GM21367 (cell line): Measurements from ENCODE around the gene FMNL2.

Source experiments
- ATAC-seq: cut with Tn5 transposase; IDR thresholded peaks from one replicate; pipeline ENCODE4 v1.9.1; 2021; ENCODE audit not compliant: unreplicated experiment

The FMNL2 gene

GRCh38 chr2:152421521-152422370, 86.8 kb downstream of the FMNL2 start:
- ATAC-seq = peak; percentile 75

GRCh38 chr2:152423684-152424083, 88.7 kb downstream of the FMNL2 start:
- ATAC-seq = no peak

DNA sequence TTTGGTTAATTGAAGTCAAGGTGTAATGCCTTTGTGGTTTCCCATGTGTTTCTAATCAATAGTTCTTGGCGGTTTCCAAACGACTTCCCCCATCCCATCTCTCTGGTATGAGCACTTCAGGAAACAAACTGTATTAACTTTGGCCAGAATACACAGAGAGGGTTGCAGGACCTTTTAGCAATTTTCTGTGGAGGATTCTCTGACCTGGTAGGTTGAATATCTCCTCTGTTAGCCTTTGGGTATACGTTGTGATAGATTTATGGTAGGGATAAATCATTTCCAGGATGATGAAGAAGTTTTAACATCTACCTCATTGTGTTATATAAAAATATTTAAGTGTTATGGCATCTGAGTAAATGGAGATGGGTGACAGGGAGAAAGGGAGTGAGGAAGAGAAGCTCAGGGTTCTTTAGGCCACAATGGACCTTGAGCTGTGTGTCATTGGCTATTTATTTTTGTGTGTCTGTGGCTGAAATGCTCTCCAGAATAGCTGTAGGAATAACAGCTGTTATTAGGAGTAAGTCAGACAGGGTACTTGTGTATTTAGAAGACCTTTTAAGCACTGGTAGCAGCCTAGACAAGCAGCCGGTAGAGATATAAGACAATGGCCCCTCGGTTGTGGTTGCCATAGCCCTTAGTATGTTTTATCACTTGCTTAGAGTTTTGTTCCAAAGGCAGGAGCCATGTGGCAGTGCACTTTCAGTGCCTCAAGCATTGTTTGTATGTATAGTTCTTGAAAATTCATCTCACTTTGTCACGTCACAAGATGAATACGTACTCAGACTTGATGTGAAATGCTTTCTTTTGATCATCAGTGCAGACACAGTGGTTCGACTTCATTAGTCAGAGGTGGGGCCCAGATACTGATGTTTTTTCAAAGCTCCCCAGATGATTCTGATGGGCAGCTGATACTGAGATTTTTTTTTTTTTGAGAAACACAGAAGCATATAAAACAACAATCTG, 91.1 kb downstream of the FMNL2 start:
- no peak for ATAC-seq

DNA sequence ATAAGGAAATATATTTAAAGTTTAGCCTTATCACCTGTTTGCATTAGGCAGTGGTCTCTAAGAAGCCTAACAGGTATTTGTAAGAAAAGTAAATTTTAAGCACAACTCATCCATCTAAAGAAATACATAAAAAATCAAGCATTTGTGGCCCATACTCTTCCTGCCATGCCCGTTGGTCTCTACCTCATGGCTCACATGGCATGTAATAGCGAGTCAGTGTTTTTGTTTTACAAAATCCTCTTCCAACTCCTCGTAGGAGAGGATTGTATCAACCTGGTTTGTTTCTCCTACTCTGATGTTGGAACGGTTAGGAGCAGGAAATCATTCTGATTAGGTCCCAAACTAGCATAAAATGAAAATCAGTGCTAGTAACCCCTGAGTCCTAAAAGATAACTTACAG, 91.8 kb downstream of the FMNL2 start:
- ATAC-seq = no peak

GRCh38 chr2:152427902-152428301, 92.9 kb downstream of the FMNL2 start:
- no peak for ATAC-seq

GRCh38 chr2:152428800-152429582, 94.0 kb downstream of the FMNL2 start:
- ATAC-seq = no peak

GRCh38 chr2:152430876-152431275, 95.9 kb downstream of the FMNL2 start:
- ATAC-seq = no peak

- ATAC-seq = no peak
Measured at GRCh38 chr2:152431370-152432098, 96.6 kb downstream of the FMNL2 start.

GRCh38 chr2:152432206-152432653, 97.3 kb downstream of the FMNL2 start:
- ATAC-seq = no peak

- no peak for ATAC-seq
Measured at GRCh38 chr2:152432765-152433164, 97.8 kb downstream of the FMNL2 start.

DNA sequence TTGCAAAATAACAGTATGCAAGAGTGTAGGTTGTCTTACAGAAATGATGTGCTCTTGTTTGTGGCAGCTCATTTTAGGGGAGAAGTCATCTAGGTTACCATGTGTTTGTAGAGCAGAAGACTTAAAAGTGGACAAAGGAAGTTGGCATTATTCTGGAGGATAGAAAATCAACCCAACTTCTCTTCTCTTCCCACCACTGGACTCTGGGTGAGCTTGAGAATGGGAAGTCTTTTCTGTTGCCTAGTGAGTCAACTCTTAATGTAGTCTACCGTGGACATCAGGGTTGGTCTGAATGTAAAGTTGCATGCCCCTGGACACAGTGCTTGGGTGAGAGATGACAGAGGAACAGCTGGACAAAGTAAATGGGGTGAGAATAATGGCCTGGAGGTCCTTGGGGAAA, 98.3 kb downstream of the FMNL2 start:
- ATAC-seq = no peak

DNA sequence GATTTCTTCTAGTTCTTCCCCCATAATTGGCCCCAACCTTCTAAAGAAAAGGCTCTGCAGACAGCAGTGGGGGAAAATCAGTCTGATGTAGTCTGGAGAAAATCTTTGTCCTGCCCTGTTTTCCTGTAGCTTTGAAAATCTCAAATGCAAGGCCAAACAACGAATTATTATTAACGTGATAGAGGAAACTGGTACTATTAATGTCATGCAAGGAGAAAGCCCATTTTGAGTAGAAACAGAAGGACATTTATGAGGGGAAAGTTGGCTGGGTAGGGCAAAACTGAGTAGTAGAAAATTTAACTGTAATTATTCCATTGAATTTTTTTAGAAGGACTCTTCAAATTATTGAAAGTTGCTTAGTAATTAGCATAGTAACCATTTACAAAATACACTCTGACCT, 98.8 kb downstream of the FMNL2 start:
- no peak for ATAC-seq

- ATAC-seq = no peak
Measured at GRCh38 chr2:152434395-152435182, 99.6 kb downstream of the FMNL2 start.

- no peak for ATAC-seq
Measured at GRCh38 chr2:152436148-152436547, 101.2 kb downstream of the FMNL2 start.

DNA sequence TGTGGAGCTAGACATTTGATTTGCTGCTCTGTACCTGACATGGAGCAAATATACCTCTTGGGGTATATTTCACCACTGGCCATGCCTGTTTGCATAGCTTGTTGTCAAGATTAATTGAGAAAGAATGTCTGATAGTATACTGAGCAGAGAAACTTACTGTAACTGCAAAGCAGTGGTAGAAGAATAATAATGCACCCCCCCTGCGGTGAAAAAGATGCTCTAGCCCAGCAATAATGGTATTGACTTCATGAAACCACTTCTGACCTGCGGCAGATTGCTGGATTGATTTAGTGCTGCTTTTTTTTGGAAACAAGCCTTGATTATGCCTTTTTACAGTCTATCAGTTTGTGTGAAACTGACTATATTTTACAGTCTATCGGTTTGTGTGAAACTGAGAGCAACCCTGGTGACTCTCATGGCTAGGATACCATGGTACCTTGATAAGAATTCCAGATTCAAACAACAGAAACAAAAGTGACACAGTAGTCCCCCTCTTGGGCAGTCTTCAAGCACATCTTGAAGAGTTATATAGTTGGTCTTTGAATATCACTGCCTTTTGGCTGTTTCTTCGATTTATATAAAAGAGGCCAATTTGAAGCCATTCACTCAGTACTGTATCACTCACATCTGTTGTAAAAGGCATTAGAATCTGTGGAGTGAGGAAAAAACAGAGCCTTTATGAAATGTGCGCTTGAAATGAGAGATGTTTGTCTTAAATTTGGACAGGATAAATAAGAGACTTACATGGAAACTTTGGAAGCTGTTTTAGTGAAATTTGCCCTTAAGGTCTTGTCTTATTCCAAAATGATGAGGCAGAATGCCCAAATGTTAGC, 102.5 kb downstream of the FMNL2 start:
- no peak for ATAC-seq

- no peak for ATAC-seq
Measured at GRCh38 chr2:152440049-152440448, 105.1 kb downstream of the FMNL2 start.

DNA sequence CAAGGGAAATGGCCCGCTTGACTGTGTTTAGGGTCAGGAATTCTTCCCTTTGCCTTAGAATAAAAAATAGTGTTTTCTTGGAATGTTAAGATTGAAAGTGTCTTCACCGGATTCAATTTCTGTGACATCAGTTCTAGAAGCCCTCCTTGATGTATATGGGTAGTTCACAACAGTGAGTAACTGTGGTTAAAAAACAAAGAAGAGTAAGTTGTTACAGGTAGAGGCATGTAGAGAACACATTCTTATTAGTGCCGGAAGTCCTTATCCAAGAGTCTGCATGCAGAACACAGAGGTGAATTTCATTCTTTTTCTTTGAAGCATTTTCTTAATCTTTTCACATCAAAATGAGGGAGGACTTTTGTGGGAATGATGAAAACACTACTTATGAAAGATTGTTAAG, 105.5 kb downstream of the FMNL2 start:
- no peak for ATAC-seq

DNA sequence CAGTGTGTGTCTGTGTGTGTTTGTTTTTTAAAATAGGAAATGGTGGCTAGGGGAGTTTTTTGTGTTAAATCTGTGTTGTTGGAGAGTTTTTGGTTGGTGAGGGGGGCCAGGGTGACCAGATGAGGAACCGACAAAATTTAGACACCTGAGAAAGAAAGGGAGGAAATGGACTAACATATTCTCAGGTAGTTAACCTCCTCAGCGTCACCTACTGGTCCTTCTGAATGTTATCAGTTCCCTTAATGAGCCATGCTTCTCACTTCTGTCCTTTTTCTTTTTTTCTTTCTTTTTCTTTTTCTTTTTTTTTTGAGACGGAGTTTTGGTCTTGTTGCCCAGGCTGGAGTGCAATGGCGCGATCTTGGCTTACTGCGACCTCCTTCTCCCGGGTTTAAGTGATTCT, 107.0 kb downstream of the FMNL2 start:
- no peak for ATAC-seq

DNA sequence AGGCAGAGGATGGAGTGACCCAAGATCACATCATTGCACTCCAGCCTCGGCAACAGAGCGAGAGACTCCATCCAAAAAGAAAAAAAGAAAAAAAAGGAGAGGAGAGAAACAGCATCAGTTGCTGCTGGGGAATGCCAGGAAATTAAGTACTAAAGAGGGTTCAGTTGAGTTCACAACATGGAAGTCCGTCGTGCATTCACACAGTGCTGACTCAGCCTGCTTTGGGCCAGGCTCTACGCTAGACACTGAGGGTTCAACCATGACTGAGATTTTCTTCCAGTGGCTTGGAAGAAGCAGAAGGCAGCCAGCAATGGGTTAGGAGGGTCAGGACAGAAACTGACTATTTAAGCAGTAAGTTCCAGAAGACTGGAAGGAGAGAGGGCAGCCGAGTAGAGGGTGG, 108.8 kb downstream of the FMNL2 start:
- ATAC-seq = no peak
